Keratinocyte (primary cell): Measurements from ENCODE around the gene KMT2D. TPM values are rescaled to one million over a fixed set of nuclear protein-coding genes. Genes with fewer than 3 reads are reported as not detected.

ENCODE experiments used
- DNase-seq: peaks from one replicate; pipeline ENCODE4 v3.0.0-alpha.2; 2011; ENCODE audit warnings: low read depth, missing footprints, low spot score
- FAIRE-seq: peaks from 2 replicates; lab custom pipeline; 2011; peaks lifted over from hg19 to GRCh38; lab: Jason Lieb, UNC
- H2AFZ ChIP-seq: 2 replicates; pipeline ENCODE4 v1.6.0; 2012; ENCODE audit warnings: low read length, control low read depth, inconsistent platforms; ENCODE audit not compliant: control insufficient read depth
- H3K27ac ChIP-seq: 2 replicates; pipeline ENCODE4 v1.5.1; 2011; ENCODE audit warnings: low read length; ENCODE audit not compliant: control insufficient read depth, insufficient read depth
- H3K27me3 ChIP-seq: 3 replicates; pipeline ENCODE4 v1.6.0; 2011; ENCODE audit warnings: low read length; ENCODE audit not compliant: control insufficient read depth, insufficient read depth; ENCODE audit errors: extremely low read depth
- H3K36me3 ChIP-seq, 2 experiments: 2 replicates in 1 of 2; 3 replicates in 1 of 2; pipeline ENCODE4 v1.5.1; 2011; ENCODE audit warnings: low read length in 2 of 2, mild to moderate bottlenecking in 1 of 2; ENCODE audit not compliant: control insufficient read depth in 2 of 2, insufficient read depth in 2 of 2; ENCODE audit errors: extremely low read depth in 1 of 2
- H3K4me1 ChIP-seq: 3 replicates; pipeline ENCODE4 v1.5.1; 2011; ENCODE audit warnings: low read length; ENCODE audit not compliant: control insufficient read depth, insufficient read depth; ENCODE audit errors: extremely low read depth
- H3K4me2 ChIP-seq: 3 replicates; pipeline ENCODE4 v1.6.0; 2011; ENCODE audit warnings: low read depth, low read length; ENCODE audit not compliant: control insufficient read depth, insufficient read depth; ENCODE audit errors: extremely low read depth
- H3K4me3 ChIP-seq, 3 experiments: fragments of 200-600 bp in 1 of 3; sonication (generic) in 1 of 3; 2 replicates in 2 of 3; 3 replicates in 1 of 3; pipeline ENCODE4 v1.5.1; 2011 to 2016; ENCODE audit warnings: low read length in 3 of 3, mild to moderate bottlenecking in 3 of 3, control low read depth in 2 of 3, inconsistent platforms in 1 of 3, low read depth in 1 of 3, mixed read lengths in 1 of 3, mixed run types in 1 of 3, moderate library complexity in 1 of 3; ENCODE audit not compliant: control insufficient read depth in 2 of 3, insufficient read depth in 2 of 3; ENCODE audit errors: extremely low read depth in 1 of 3
- H3K79me2 ChIP-seq: 2 replicates; pipeline ENCODE4 v1.6.0; 2012; ENCODE audit warnings: low read length; ENCODE audit not compliant: control insufficient read depth, insufficient read depth
- H3K9ac ChIP-seq: 3 replicates; pipeline ENCODE4 v1.6.0; 2011; ENCODE audit warnings: low read length; ENCODE audit not compliant: control insufficient read depth, insufficient read depth; ENCODE audit errors: extremely low read depth
- H3K9me1 ChIP-seq: 3 replicates; pipeline ENCODE4 v1.6.0; 2011; ENCODE audit warnings: low read length; ENCODE audit not compliant: control insufficient read depth, insufficient read depth; ENCODE audit errors: extremely low read depth
- H3K9me3 ChIP-seq: 2 replicates; pipeline ENCODE4 v1.5.1; 2012; ENCODE audit warnings: low read depth, low read length; ENCODE audit not compliant: control insufficient read depth
- H4K20me1 ChIP-seq: 3 replicates; pipeline ENCODE4 v1.6.0; 2011; ENCODE audit warnings: low read length; ENCODE audit not compliant: control insufficient read depth, insufficient read depth; ENCODE audit errors: extremely low read depth
- EZH2 ChIP-seq: IDR thresholded peaks from one replicate; pipeline ENCODE4 v1.6.1; 2012; ENCODE audit warnings: inconsistent platforms, mild to moderate bottlenecking, low read length, moderate library complexity
- dilution Hi-C: fragments of 300-500 bp; cut with MboI; formaldehyde crosslinking; loops from one replicate; pipeline ENCODE4 v1.7.0; 2020; ENCODE audit warnings: low sequenced_read_pairs; ENCODE audit not compliant: extremely low pct_ligation_motif_present
- polyA plus RNA-seq, 5 experiments: library from polyadenylated mRNA; depleted of rRNA in 3 of 5; stranded (reverse) in 3 of 5; stranded (forward) in 1 of 5; unstranded in 1 of 5; fragments of >200 nt; gene quantifications; 1 replicate in 1 of 5; 2 replicates in 3 of 5; 3 replicates in 1 of 5; pipeline versions ENCODE4 v1.2.1 to v1.2.3, GENCODE V29; 2011 to 2012; ENCODE audit warnings: missing spikeins in 2 of 5, low read depth in 1 of 5, low replicate concordance in 1 of 5
- TF ChIP-seq, protein P1 (sequence below), 3 experiments: IDR thresholded peaks in 1 of 3; conservative IDR thresholded peaks in 1 of 3; optimal IDR thresholded peaks in 1 of 3; 2 replicates in 2 of 3; 3 replicates in 1 of 3; pipeline versions ENCODE3 to v1.5.1; 2011; ENCODE audit warnings: low read length in 3 of 3, mild to moderate bottlenecking in 3 of 3, moderate library complexity in 2 of 3, control low read depth in 1 of 3, inconsistent platforms in 1 of 3; ENCODE audit not compliant: insufficient read depth in 2 of 3; ENCODE audit errors: extremely low read depth in 1 of 3

Gene KMT2D
- polyA plus RNA-seq, 1 donor (not counting 4 experiments of a cell fraction or from before 2014, with no cell fraction given) = 9.8 TPM

- peaks cover 33% of the 10 kb centered on the region for H3K4me1 ChIP-seq
- dilution Hi-C loops = no loop called here
- TF ChIP-seq, protein P1, sequence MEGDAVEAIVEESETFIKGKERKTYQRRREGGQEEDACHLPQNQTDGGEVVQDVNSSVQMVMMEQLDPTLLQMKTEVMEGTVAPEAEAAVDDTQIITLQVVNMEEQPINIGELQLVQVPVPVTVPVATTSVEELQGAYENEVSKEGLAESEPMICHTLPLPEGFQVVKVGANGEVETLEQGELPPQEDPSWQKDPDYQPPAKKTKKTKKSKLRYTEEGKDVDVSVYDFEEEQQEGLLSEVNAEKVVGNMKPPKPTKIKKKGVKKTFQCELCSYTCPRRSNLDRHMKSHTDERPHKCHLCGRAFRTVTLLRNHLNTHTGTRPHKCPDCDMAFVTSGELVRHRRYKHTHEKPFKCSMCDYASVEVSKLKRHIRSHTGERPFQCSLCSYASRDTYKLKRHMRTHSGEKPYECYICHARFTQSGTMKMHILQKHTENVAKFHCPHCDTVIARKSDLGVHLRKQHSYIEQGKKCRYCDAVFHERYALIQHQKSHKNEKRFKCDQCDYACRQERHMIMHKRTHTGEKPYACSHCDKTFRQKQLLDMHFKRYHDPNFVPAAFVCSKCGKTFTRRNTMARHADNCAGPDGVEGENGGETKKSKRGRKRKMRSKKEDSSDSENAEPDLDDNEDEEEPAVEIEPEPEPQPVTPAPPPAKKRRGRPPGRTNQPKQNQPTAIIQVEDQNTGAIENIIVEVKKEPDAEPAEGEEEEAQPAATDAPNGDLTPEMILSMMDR (optimal IDR thresholded peaks at IDR 0.05 in 1 of 3, IDR thresholded peaks at IDR 0.05 in 1 of 3, conservative IDR thresholded peaks at IDR 0.05 in 1 of 3; ENCODE audit: extremely low read depth in 1 of 3, insufficient read depth in 2 of 3, low read length in 3 of 3) = no peak
- TF ChIP-seq EZH2 = no peak
Observed at GRCh38 chr12:49054096-49054495, 6.5 kb downstream of the KMT2D start.

DNA sequence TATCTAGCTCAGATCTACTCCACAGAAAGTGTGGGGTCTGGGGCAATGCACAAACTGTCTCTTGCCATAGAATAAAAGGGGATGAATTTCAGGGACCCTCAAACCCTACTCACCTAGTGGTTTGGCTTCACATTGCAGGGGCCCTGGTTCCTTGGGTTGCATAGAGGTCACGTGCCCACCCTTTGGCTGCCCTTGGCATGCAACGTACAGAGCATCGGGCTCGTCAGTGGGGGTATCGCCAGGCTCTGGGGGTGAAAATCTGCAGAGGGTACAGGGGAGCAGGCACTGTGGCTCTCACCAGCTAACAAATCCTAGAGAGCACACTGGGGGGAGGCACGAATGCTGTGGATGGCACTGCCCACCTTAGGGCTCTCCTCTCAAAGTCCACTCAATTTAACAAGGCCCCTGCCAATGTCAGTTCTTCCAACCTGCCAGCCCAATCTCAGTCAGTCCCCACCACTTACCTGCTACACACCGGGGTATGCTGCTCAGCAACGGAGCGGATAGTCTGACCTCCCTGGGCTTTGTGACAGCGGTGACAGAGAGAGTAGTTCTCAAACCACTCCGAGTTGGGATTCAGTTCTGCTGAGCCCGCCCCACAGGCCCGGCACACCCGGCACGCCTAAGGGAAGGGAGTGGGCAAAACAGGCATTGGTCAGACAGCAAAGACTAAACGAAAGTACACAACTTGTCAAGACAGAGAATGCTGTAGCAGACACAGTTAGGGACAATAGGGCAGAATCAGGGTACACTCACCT, 8.0 kb downstream of the KMT2D start:
- Histone ChIP-seq H3K27ac (no peak overlapping the region), H3K79me2 (peaks cover 66% of the 10 kb centered on the region), H4K20me1 (peaks cover 39% of the 10 kb centered on the region), H3K9me3 (no peaks in the 10 kb centered on the region), H3K9ac (no peak overlapping the region), H3K9me1 (peaks cover 6% of the 10 kb centered on the region), H3K36me3 (peaks cover 60 to 77% of the 10 kb centered on the region in 2 experiments), H2AFZ (no peak overlapping the region), H3K4me2 (no peak overlapping the region), H3K4me3 (no peak overlapping the region), H3K4me1 (peaks cover 23% of the 10 kb centered on the region), H3K27me3 (no peaks in the 10 kb centered on the region)
- dilution Hi-C loops = no loop called here
- TF ChIP-seq, protein P1 (optimal IDR thresholded peaks at IDR 0.05 in 1 of 3, IDR thresholded peaks at IDR 0.05 in 1 of 3, conservative IDR thresholded peaks at IDR 0.05 in 1 of 3; ENCODE audit: extremely low read depth in 1 of 3, insufficient read depth in 2 of 3, low read length in 3 of 3) = no peak
- no peak for TF ChIP-seq EZH2
- DNase-seq (no peak), FAIRE-seq (no peak)

More at GRCh38 chr12:49054096-49054495, 6.5 kb downstream of the KMT2D start:
- no peak for FAIRE-seq
- Histone ChIP-seq H3K9me1 (peaks cover 3% of the 10 kb centered on the region), H3K4me3 (no peak overlapping the region), H3K36me3 (peaks cover 49 to 63% of the 10 kb centered on the region in 2 experiments), H3K27me3 (no peaks in the 10 kb centered on the region), H3K9me3 (no peaks in the 10 kb centered on the region), H3K9ac (no peak overlapping the region), H3K27ac (no peak overlapping the region), H2AFZ (no peak overlapping the region), H3K4me2 (no peak overlapping the region), H3K79me2 (peaks cover 76% of the 10 kb centered on the region), H4K20me1 (peaks cover 37% of the 10 kb centered on the region)
- DNase-seq = no peak
